NT2/D1 (cell line): ENCODE measurements around the gene CACNA1I.

Experiments
- YY1 ChIP-seq: IDR thresholded peaks from 2 replicates; pipeline ENCODE4 v1.6.1; 2011; ENCODE audit not compliant: insufficient read length, insufficient read depth
- ZNF274 ChIP-seq: IDR thresholded peaks from 2 replicates; pipeline ENCODE4 v1.6.1; 2011; ENCODE audit warnings: mild to moderate bottlenecking, low read depth, low read length

- TF ChIP-seq YY1, result no peak
- no peak for TF ChIP-seq ZNF274
Measured at GRCh38 chr22:39681038-39681861, 110.7 kb downstream of the CACNA1I start.
